T-helper 1 cell (primary cell): Measurements from ENCODE around the gene OR3A2.
"Not testable (repeated sequence)": the region's sequence is repeated elsewhere in the genome, so short reads cannot be mapped to it uniquely, and the experiment has no call there.

ENCODE experiments used
- DNase-seq, 5 donors: peaks; one replicate each; pipeline ENCODE4 v3.0.0-alpha.2; 2012 to 2020

The OR3A2 gene

GRCh38 chr17:3282901-3283300, 103.2 kb downstream of the OR3A2 start:
- DNase-seq: no peak

- DNase-seq: no peak
Measured at GRCh38 chr17:3276126-3276525, 110.0 kb downstream of the OR3A2 start.

- DNase-seq: no peak
Measured at GRCh38 chr17:3271072-3271848, 114.8 kb downstream of the OR3A2 start.

- no peak for DNase-seq
Measured at GRCh38 chr17:3260600-3260999, 125.5 kb downstream of the OR3A2 start.

GRCh38 chr17:3260163-3260562, 125.9 kb downstream of the OR3A2 start:
- no peak for DNase-seq

GRCh38 chr17:3256575-3256974, 129.5 kb downstream of the OR3A2 start:
- DNase-seq: no peak

- not testable (repeated sequence) for DNase-seq
Measured at GRCh38 chr17:3249013-3249412, 137.1 kb downstream of the OR3A2 start.

- DNase-seq: not testable (repeated sequence)
Measured at GRCh38 chr17:3244841-3245240, 141.3 kb downstream of the OR3A2 start.

GRCh38 chr17:3241044-3241443, 145.1 kb downstream of the OR3A2 start:
- DNase-seq: not testable (repeated sequence)

GRCh38 chr17:3238685-3239084, 147.4 kb downstream of the OR3A2 start:
- DNase-seq: not testable (repeated sequence)

- DNase-seq: not testable (repeated sequence)
Measured at GRCh38 chr17:3232300-3232699, 153.8 kb downstream of the OR3A2 start.
